Stomach (tissue), 4 donors: ENCODE results near the gene CXCL3.

Experiments used
- EP300 ChIP-seq: sonication (generic); formaldehyde crosslinking; IDR thresholded peaks from one replicate; pipeline ENCODE4 v1.6.1; 2017; ENCODE audit warnings: antibody characterized with exemption
- POLR2A ChIP-seq, 4 donors: fragments of 450-650 bp; IDR thresholded peaks; one replicate each; pipeline ENCODE4 v1.6.1; 2016; ENCODE audit warnings: antibody characterized with exemption in 4 of 4, control low read depth in 2 of 4, mild to moderate bottlenecking in 1 of 4, moderate library complexity in 1 of 4
- POLR2AphosphoS5 ChIP-seq, 3 donors: sonication (generic); formaldehyde crosslinking; IDR thresholded peaks; one replicate each; pipeline ENCODE4 v1.6.1; 2016; ENCODE audit warnings: antibody characterized with exemption in 3 of 3
- TF ChIP-seq, protein P1 (sequence below), 7 experiments: fragments of 450-650 bp in 4 of 7; fragments of 200-600 bp in 3 of 7; sonication (generic) in 3 of 7; IDR thresholded peaks; one replicate each; pipeline ENCODE4 v1.5.1; 2016 to 2019; ENCODE audit warnings: antibody characterized with exemption in 7 of 7, control low read depth in 2 of 7, mild to moderate bottlenecking in 1 of 7

GRCh38 chr4:74056114-74056857, 17.8 kb upstream of the CXCL3 start:
- TF ChIP-seq, protein P1, sequence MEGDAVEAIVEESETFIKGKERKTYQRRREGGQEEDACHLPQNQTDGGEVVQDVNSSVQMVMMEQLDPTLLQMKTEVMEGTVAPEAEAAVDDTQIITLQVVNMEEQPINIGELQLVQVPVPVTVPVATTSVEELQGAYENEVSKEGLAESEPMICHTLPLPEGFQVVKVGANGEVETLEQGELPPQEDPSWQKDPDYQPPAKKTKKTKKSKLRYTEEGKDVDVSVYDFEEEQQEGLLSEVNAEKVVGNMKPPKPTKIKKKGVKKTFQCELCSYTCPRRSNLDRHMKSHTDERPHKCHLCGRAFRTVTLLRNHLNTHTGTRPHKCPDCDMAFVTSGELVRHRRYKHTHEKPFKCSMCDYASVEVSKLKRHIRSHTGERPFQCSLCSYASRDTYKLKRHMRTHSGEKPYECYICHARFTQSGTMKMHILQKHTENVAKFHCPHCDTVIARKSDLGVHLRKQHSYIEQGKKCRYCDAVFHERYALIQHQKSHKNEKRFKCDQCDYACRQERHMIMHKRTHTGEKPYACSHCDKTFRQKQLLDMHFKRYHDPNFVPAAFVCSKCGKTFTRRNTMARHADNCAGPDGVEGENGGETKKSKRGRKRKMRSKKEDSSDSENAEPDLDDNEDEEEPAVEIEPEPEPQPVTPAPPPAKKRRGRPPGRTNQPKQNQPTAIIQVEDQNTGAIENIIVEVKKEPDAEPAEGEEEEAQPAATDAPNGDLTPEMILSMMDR (IDR thresholded peaks at IDR 0.05) = no peak
- TF ChIP-seq POLR2AphosphoS5 (IDR thresholded peaks at IDR 0.05) (no peak), POLR2A (IDR thresholded peaks at IDR 0.05) (no peak), EP300 (no peak)
